ENCODE measurements around the gene CLIP1.
"Not testable (repeated sequence)": the region's sequence is repeated elsewhere in the genome, so short reads cannot be mapped to it uniquely, and the experiment has no call there.

CLIP1 gene

DNA sequence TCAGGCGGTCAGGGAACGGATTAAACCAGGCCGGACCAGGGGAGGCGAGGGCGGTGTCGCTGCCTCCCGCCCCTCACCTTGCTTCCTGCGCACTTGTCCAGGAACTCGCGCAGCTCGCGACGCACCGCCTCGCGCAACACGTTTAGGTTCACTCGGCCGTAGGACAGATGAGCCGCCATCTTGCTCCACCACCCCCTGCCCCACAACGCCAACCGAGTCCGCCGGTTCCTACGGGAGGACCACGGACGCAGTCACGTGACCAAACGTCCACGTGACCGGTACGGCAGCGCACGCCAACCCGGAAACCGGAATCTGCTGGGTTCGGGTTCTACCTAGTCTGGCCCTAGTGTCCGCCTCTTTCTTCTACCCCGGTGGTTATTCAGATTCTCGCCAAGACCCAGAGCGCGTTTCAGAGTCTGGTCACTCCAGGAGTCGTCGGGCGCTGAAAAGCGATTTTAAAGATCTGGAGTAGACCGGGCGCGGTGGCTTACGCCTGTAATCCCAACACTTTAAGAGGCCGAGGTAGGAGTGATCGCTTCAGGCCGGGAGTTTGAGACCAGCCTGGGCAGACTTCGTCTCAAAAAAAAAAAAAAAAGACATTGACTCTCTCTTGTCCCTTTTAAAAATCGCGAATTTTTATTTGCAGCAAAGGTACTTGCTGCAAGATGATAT lies 156.1 kb downstream of the CLIP1 start, which contains the start of gene VPS33A:
Gene VPS33A, minus strand, starts transcription at position 265 of the 672 bp plus-strand sequence. Its CDS starts 86 bp downstream, at position 179.
- DNase-seq (ENCODE audit: low spot score) = peak; percentile 95
- TF ChIP-seq, protein P1, sequence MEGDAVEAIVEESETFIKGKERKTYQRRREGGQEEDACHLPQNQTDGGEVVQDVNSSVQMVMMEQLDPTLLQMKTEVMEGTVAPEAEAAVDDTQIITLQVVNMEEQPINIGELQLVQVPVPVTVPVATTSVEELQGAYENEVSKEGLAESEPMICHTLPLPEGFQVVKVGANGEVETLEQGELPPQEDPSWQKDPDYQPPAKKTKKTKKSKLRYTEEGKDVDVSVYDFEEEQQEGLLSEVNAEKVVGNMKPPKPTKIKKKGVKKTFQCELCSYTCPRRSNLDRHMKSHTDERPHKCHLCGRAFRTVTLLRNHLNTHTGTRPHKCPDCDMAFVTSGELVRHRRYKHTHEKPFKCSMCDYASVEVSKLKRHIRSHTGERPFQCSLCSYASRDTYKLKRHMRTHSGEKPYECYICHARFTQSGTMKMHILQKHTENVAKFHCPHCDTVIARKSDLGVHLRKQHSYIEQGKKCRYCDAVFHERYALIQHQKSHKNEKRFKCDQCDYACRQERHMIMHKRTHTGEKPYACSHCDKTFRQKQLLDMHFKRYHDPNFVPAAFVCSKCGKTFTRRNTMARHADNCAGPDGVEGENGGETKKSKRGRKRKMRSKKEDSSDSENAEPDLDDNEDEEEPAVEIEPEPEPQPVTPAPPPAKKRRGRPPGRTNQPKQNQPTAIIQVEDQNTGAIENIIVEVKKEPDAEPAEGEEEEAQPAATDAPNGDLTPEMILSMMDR (conservative IDR thresholded peaks at IDR 0.05; ENCODE audit: low read depth) = no peak
- H3K27ac ChIP-seq = peak within 1 kb of the TSS; percentile 87
- CTCF ChIA-PET = interaction anchor here (0.6 kb wide), 2 partner anchors 138 to 234 kb away, joined by 3 to 5 read pairs; no protein-coding TSS in a partner anchor
- POLR2A ChIA-PET (ENCODE audit: low non-redundant PET) = interaction anchor here (0.9 kb wide), 1 partner anchor 15 kb away, joined by 4 read pairs; no protein-coding TSS in a partner anchor

DNA sequence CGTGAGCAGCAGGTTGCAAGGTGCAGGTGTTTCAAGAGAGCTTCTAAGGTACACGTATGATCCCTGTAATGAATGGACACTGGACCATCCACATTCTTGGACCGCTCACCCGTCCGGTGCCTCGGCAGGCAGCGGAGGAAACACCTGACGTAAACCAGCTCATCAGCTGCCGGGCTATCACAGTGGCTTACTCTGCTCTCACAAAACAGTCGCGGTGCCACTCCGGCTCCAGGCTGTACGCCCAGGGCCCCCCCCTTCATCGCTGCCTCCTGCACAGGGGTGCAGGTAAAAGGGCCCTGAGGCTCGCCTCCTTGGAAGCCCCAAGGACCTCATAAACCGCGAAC lies 156.6 kb downstream of the CLIP1 start:
- ChIA-PET CTCF (no interaction called here), POLR2A (ENCODE audit: low non-redundant PET) (interaction anchor here (0.9 kb wide), 1 partner anchor 15 kb away, joined by 4 read pairs; no protein-coding TSS in a partner anchor)
- TF ChIP-seq, protein P1 (conservative IDR thresholded peaks at IDR 0.05; ENCODE audit: low read depth) = no peak
- peak overlapping the region; percentile 87 for H3K27ac ChIP-seq
- DNase-seq (ENCODE audit: low spot score) = peak; percentile 41

DNA sequence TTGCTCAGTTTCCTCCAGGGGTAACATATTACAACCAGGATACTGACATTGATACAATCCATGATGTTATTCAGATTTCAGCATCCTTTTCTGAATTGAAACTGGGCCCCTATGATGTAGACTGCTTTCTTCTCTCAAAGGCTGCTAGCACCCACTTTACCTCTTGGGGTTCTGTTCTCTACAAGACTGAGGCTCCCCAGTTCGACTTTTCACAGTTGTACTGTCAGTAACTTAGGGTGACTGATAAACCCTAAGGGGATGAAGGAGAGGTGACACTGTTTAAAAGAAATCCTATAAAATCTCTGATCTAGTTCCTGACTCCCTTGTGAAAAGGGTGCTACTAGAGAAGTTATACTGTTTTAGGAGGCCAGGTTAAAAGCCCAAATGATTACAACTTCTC lies 157.0 kb downstream of the CLIP1 start:
- TF ChIP-seq, protein P1 (conservative IDR thresholded peaks at IDR 0.05; ENCODE audit: low read depth) = no peak
- ChIA-PET CTCF (no interaction called here), POLR2A (ENCODE audit: low non-redundant PET) (interaction anchor here (0.9 kb wide), 1 partner anchor 14 kb away, joined by 4 read pairs; no protein-coding TSS in a partner anchor)
- no peak for DNase-seq (ENCODE audit: low spot score)
- peak overlapping the region; percentile 87 for H3K27ac ChIP-seq

DNA sequence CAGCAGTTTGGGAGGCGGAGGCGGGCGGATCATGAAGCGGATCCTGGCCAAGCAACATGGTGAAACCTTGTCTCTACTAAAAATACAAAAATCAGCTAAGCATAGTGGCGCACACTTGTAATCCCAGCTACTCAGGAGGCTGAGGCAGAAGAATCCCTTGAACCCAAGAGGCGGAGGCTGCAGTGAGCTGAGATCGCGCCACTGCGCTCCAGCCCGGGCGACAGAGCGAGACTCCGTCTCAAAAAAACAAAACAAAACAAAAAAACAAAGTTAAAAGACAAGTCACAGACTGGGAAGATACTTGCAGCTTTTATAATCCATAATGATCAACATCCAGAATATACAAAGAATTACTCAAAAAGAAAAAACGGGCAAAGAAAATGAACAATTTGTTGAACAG lies 161.7 kb downstream of the CLIP1 start:
- POLR2A ChIA-PET (ENCODE audit: low non-redundant PET); CTCF ChIA-PET; DNase-seq (ENCODE audit: low spot score); H3K27ac ChIP-seq: not testable (repeated sequence)

DNA sequence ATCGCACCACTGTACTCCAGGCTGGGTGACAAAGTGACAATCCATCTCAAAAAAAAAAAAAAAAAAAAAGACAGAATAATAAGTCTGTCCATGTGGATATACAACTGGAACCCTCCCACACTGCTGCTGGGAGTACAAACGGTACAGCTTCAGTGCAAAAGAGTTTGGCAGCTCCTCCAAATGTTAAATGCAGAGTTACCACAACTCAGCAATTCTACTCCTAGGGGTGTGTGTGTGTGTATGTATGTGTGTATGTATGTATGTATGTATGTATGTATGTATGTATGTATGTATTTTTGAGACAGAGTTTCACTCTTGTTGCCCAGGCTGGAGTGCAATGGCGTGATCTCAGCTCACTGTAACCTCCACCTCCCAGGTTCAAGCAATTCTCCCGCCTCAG lies 163.5 kb downstream of the CLIP1 start:
- CTCF ChIA-PET; H3K27ac ChIP-seq; DNase-seq (ENCODE audit: low spot score): not testable (repeated sequence)
- POLR2A ChIA-PET (ENCODE audit: low non-redundant PET) = interaction anchor here (0.7 kb wide), 1 partner anchor 684 kb away, joined by 9 read pairs; no protein-coding TSS in a partner anchor

DNA sequence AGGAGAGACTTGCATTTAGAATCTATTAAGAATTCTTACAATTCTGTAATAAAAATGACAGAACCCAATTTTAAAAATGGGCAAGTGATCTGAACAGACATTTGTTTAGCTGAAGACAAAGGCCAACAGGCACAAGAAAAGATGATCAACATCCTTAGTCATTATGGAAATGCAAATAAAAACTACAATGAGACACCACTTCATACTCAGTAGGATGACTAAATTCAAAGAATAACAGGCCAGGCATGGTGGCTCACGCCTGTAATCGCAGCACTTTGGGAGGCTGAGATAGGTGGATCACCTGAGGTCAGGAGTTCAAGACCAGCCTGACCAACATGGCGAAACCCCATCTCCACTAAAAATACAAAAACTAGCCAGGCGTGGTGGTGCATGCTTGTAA lies 164.0 kb downstream of the CLIP1 start:
- CTCF ChIA-PET; H3K27ac ChIP-seq; DNase-seq (ENCODE audit: low spot score): not testable (repeated sequence)
- POLR2A ChIA-PET (ENCODE audit: low non-redundant PET) = interaction anchor here (0.7 kb wide), 1 partner anchor 684 kb away, joined by 9 read pairs; no protein-coding TSS in a partner anchor

DNA sequence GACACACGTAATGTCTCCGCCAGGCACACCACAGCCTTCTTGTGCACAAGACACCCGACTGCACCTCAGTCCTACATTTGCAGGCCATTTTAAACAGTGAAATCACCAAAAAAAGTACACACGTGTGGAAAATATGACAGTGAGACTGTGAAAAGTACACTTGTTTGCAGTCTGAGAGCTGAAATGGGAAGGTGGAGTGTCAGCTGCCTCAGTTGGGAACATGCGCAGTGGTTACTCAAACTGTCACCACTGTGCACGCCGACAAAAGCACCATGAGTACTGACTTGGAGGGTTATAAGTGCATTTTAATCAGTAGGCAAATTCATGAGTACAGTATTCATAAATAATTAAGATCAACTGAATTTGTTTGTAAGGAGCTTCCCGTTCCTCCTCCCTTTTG lies 171.9 kb downstream of the CLIP1 start:
- TF ChIP-seq, protein P1 (conservative IDR thresholded peaks at IDR 0.05; ENCODE audit: low read depth) = no peak
- ChIA-PET POLR2A (ENCODE audit: low non-redundant PET) (interaction anchor here (0.6 to 1.4 kb wide), 2 partner anchors 15 to 324 kb away, joined by 4 read pairs; no protein-coding TSS in a partner anchor), CTCF (no interaction called here)
- no peak overlapping the region for H3K27ac ChIP-seq
- DNase-seq (ENCODE audit: low spot score) = no peak

DNA sequence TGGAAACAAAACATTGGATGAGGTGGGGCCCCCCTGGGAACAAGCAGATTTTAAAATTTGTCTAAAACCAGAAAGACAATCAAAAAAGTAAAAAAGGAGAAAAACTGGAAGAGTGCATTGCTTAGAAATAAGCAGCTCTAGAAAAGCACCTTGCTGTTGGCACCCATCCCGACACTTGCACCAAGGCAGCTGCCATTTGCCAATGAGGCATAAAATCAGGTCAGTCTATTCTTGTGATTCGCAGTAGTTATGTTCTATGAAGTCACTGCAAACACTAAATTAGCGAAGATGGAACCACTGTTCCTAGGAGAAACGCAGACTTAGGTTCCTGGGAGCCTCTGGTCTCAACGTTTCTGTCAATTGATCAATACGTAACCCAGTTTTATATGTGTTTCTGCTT lies 172.4 kb downstream of the CLIP1 start:
- no peak overlapping the region for H3K27ac ChIP-seq
- ChIA-PET CTCF (no interaction called here), POLR2A (ENCODE audit: low non-redundant PET) (no interaction called here)
- TF ChIP-seq, protein P1 (conservative IDR thresholded peaks at IDR 0.05; ENCODE audit: low read depth) = no peak
- DNase-seq (ENCODE audit: low spot score) = no peak

Measured in RWPE1 (cell line).